Suppressor macrophage treated with lipopolysaccharide for 1 hour (primary cell): ENCODE data around the gene SCO1.
A peak's percentile ranks its signal among the peaks of the same experiment; 100 is the strongest.
"Not testable (repeated sequence)": the region's sequence is repeated elsewhere in the genome, so short reads cannot be mapped to it uniquely, and the experiment has no call there.

ENCODE experiments used
- DNase-seq, 3 donors: peaks; one replicate each; pipeline ENCODE4 v3.0.0-alpha.2; 2020 to 2022

Gene SCO1

GRCh38 chr17:10725262-10725661 lies 27.9 kb upstream of the SCO1 start:
- no peak for DNase-seq

DNA sequence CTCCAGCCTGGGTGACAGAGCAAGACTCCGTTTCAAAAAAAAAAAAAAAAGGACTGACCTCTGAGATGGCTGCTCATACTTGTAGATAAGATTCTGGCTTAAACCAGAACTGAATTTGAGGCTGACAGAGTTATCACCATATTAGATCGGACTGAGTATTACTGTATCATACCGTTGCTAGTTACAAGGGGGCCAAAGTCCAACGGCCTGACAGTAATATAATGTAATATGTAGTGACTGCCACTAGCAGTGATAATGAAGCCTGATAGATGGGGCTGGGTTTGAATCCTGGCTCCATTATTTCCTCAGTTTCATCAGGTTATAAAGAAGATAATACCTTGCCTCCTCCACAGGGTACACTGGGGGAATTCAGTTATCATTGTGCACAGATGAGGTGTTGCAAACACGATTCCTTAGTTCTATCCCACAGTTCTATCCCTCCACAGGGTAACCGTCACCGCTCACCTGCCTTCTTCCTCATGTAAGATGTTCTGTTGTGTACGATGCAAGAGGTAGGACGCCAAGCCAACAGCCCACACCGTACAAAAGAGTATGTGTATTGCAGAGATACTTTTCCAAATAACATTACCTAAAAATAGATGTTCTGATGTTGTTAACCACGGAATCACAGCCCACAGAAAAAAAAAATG lies 27.3 kb upstream of the SCO1 start:
- DNase-seq, result no peak

DNA sequence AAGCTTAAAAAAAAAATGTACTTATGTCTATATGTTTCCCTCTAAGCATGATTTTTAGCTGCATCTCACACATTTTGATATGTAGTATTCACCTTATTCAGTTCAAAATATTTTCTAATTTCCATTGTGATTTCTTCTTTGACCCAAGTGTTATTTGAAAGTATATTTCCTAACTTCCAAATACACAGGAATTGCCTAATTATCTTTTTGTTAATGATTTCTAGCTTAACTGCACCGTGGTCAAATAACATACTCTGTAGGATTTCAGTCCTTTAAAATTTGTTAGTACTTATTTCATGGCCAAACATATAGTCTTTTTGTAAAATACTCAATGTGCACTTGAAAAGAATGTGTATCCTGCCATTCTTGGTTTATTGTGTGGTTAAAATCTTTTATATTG lies 21.2 kb upstream of the SCO1 start:
- DNase-seq, result no peak

- DNase-seq, result no peak
Observed at GRCh38 chr17:10716218-10716617, 18.9 kb upstream of the SCO1 start.

- no peak for DNase-seq
Observed at GRCh38 chr17:10713318-10713717, 16.0 kb upstream of the SCO1 start.

GRCh38 chr17:10705727-10706126 lies 8.4 kb upstream of the SCO1 start:
- DNase-seq, result no peak

DNA sequence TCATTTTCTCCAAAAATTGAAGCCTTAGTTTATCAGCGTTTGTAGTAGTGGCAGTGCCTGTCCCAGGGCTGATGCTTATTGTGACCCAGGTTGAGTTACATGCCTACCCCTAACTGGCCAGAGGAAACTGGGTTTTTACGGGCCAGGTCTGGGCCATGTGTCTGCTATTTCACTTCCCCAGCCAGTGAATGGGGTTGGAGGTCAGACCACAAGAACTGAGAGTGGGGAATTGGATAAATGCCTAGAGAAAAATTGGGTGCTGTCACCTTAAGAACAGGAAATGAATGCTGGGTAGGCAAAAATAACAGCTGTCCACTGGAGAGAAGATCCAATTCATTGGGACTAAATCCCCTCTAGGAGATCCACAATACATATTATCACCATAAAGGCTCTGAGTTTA lies 5.2 kb upstream of the SCO1 start:
- peak; percentile 12 to 20 (median 19) for DNase-seq

DNA sequence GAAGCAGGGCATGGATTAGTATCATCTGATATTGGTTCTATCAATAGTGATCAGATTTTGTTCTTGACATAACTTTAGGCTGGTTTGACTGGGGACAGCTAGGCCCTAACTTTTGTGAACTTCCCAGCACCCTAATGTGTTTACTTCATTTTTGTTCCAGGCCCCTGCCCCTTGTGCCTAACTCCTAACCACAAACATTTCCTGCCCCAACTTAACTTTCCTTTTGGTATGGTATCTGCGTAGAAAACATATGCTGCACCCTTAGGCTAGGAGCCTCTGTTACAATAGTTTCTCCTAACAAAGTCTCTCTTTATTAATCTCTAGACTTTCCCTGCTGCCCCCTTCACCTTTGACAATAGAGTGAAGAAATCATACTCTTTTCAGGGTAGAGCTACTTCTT lies 2.5 kb upstream of the SCO1 start:
- no peak for DNase-seq

- DNase-seq, result peak; percentile 27 to 38 (median 32)
Observed at GRCh38 chr17:10698096-10698818, 924 bp upstream of the SCO1 start.

DNA sequence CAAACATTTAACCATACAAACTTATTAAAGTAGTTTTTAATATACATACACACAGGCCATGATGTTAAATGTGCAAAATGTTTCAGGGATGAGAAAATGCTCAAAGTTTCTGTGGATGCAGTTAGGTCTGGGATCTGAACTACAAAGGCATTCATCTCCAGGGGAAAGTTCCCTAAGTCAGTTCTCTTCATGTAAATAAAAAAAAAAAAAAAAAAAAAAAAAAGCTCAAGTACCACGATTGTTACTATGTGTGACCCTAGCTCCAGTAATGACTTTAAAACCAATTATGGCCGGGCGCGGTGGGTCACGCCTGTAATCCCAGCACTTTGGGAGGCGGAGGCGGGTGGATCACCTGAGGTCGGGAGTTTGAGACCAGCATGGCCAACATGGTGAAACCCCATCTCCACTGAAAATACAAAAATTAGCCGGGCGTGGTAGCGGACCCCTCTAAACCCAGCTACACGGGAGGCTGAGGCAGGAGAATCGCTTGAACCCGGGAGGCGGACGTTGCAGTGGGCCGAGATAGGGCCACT lies 1.4 kb downstream of the SCO1 start:
- not testable (repeated sequence) for DNase-seq

DNA sequence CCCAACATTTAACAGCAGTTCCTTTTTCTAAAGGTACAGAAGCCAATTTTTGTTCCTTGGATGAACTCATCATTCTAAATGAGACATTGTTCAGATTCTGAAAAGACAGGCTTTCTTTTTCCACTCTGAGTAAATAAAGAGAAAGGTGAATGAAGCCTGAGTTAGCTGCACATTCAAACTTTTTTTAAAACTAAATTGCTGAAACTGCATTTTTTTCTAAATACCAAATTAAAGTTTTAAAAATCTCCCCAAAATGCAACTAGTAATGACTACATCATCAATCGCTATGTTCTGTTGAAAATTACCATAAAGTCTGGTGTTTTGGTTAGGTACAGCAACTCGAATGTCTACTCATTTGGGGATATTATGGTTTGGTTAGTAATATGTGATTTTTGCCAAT lies 9.8 kb downstream of the SCO1 start:
- DNase-seq, result no peak

- peak; percentile 27 to 66 (median 59) for DNase-seq
Observed at GRCh38 chr17:10683853-10684252, 13.5 kb downstream of the SCO1 start.

DNA sequence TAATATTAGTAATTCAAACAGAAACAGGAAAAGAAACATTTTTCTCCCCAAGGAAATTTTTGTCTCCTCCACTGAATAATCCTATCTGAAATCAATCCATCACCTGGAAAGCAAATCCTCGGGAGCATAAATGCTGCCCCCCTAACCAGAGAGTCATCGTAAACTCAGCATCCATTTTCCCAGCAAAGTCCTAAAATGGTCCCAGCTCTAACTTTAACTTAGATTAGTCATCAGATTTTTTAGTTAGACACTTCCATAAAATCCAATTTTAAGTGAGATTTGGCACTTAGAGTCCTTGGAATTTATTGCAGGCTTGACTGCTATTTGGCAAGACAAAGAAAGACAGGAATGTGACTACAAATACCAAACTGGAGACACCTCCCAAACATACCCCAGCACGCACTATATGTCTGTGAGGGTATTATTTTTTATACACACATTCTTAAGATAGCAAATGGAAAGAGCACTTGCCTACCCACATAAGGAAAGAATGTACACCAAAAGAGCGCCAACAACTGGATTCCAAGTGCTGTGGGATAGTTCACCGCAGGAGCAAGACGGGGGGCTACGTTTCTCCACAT lies 15.4 kb downstream of the SCO1 start:
- no peak for DNase-seq

- no peak for DNase-seq
Observed at GRCh38 chr17:10674704-10675103, 22.6 kb downstream of the SCO1 start.

- DNase-seq, result no peak
Observed at GRCh38 chr17:10673312-10673711, 24.0 kb downstream of the SCO1 start.

DNA sequence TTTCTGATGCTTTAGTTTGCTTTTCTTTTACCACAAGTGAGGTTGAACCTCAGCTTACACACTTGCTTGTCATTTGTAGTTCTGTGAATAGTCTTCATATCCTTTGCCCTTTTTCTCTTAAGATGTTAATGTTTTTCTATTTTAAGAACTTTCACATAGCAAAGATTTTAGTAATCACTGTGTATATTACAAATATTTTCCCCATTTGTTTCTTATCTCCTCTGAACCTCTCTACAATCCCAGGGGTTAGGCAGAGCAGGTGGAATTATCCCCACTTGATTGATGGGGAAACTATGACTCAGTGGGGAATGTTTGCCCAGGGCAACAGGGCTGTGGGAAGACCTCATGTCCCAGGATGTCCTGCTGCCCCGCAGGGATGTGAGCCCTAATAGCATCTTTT lies 28.6 kb downstream of the SCO1 start:
- no peak for DNase-seq

DNA sequence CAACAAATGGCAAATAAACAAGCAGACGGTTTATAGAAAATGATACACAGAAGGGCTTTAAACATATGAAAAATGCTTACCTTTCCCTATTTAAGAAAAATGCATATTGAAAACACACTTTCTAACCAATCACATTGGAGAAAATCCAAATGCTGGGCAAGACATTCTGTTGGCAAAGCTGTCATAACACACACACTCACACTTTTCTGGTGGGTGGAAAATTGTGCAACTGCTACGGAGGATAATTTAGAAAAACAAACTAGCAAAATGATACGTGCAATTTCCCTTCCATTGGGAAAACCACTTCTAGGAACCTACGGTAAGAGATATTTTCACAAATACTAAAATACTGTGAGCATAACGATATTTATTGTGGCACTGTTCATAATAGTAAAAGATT lies 30.4 kb downstream of the SCO1 start:
- DNase-seq, result no peak

GRCh38 chr17:10664571-10664970 lies 32.8 kb downstream of the SCO1 start:
- DNase-seq, result no peak

DNA sequence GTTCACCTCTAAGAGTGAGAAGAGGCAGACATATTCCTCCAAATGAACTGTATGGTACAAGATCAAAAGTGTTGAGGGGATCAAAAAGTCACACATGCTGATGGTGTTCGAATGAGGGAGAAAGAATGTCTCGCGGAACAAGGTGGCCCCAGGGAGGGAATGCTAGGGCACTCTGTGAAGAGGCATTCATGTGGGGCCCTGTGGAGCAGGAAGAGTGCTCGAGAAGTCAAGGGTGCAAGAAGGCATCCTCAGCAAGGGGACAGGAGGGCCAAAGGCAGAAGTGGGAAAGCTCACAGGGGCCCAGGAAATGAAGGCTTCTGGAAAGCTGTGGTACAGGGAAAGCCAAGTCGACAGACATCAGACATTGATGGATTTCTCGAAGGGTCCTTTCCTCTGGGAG lies 34.1 kb downstream of the SCO1 start:
- no peak for DNase-seq

GRCh38 chr17:10661437-10661836 lies 35.9 kb downstream of the SCO1 start:
- no peak for DNase-seq

- DNase-seq, result no peak
Observed at GRCh38 chr17:10657879-10658278, 39.5 kb downstream of the SCO1 start.

DNA sequence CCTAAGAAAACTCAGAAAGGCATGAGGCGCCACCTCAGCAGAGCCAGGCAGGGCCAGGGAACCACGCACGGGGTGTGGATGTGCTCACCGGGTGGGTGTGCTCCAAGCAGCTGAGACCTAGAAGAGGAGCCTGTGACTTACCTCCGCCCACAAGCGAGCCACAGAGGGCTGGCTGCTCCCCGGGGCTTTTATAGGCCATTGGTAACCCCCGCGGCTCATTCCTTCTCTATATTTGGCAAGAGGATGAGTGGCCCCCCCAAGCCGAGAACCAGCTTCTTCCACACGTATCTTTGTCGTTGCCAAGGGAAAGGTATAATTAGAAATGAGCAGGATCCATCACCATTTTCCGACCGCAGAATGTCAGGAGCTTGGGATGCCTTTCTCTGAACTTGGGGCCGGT lies 40.2 kb downstream of the SCO1 start, which contains the start of gene MYH3:
Gene MYH3 (minus strand): TSS at position 162 of the 400 bp plus-strand sequence. CDS start 2,245 bp downstream, outside the sequence.
- DNase-seq, result no peak

GRCh38 chr17:10653987-10654386 lies 43.3 kb downstream of the SCO1 start:
- DNase-seq, result no peak
